K562 (cell line): Measurements from ENCODE around the gene COQ5. TPM values are rescaled to one million over a fixed set of nuclear protein-coding genes. Genes with fewer than 3 reads are reported as not detected.

Experiments
- FOXJ3 ChIP-seq: sonication (generic); formaldehyde crosslinking; IDR thresholded peaks from 2 replicates; pipeline ENCODE4 v1.4.0; 2020; ENCODE audit warnings: mild to moderate bottlenecking, missing genetic modification reagents
- GATAD2A ChIP-seq: fragments of 450-650 bp; IDR thresholded peaks from 2 replicates; pipeline ENCODE4 v1.6.1; 2017
- GTF2A2 ChIP-seq: IDR thresholded peaks from 2 replicates; pipeline ENCODE4 v1.6.1; 2016; ENCODE audit warnings: mild to moderate bottlenecking, missing genetic modification characterization, missing compliant biosample characterization
- KAT7 ChIP-seq: sonication (generic); formaldehyde crosslinking; IDR thresholded peaks from 2 replicates; pipeline ENCODE4 v1.8.0; 2022; ENCODE audit warnings: missing genetic modification reagents, mild to moderate bottlenecking, borderline replicate concordance
- MED1 ChIP-seq: sonication (generic); formaldehyde crosslinking; IDR thresholded peaks from 2 replicates; pipeline ENCODE4 v1.8.1; 2023; ENCODE audit warnings: missing genetic modification reagents, borderline replicate concordance
- PREB ChIP-seq: sonication (generic); formaldehyde crosslinking; IDR thresholded peaks from 2 replicates; pipeline ENCODE4 v1.8.1; 2023; ENCODE audit warnings: mild to moderate bottlenecking, missing genetic modification reagents
- SIN3B ChIP-seq: fragments of 450-650 bp; IDR thresholded peaks from 2 replicates; pipeline ENCODE4 v1.6.1; 2017; ENCODE audit warnings: low read depth, mild to moderate bottlenecking, moderate library complexity
- SLC30A9 ChIP-seq: fragments of 250-450 bp; sonication (Bioruptor Pico); IDR thresholded peaks from 2 replicates; pipeline ENCODE4 v1.8.0; 2022; ENCODE audit warnings: mild to moderate bottlenecking, moderate library complexity
- SMAD2 ChIP-seq: fragments of 150-350 bp; IDR thresholded peaks from 2 replicates; pipeline ENCODE4 v1.6.1; 2014; ENCODE audit warnings: low read depth, mild to moderate bottlenecking, low read length
- TCF15 ChIP-seq: fragments of 250-450 bp; sonication (Bioruptor Pico); IDR thresholded peaks from 2 replicates; pipeline ENCODE4 v1.8.0; 2022; ENCODE audit warnings: moderate library complexity, mild to moderate bottlenecking, inconsistent platforms
- THRAP3 ChIP-seq: fragments of 450-650 bp; IDR thresholded peaks from 2 replicates; pipeline ENCODE4 v1.6.1; 2016; ENCODE audit warnings: mild to moderate bottlenecking, inconsistent platforms, borderline replicate concordance
- ZC3H8 ChIP-seq: fragments of 450-650 bp; IDR thresholded peaks from 2 replicates; pipeline ENCODE4 v1.6.1; 2017
- ZFP36 ChIP-seq: fragments of 150-350 bp; IDR thresholded peaks from 2 replicates; pipeline ENCODE4 v1.6.1; 2018; ENCODE audit warnings: low read length, low read depth; ENCODE audit not compliant: partially characterized antibody
- ZNF12 ChIP-seq: sonication (generic); formaldehyde crosslinking; IDR thresholded peaks from 2 replicates; pipeline ENCODE4 v1.4.0; 2020; ENCODE audit warnings: mild to moderate bottlenecking, missing genetic modification reagents
- ZNF121 ChIP-seq: sonication (generic); formaldehyde crosslinking; conservative IDR thresholded peaks from 2 replicates; pipeline ENCODE4 v1.8.0; 2022; ENCODE audit warnings: missing genetic modification reagents
- ZNF124 ChIP-seq: sonication (generic); formaldehyde crosslinking; IDR thresholded peaks from 2 replicates; pipeline ENCODE4 v1.8.1; 2022; ENCODE audit warnings: missing genetic modification reagents
- ZNF140 ChIP-seq: fragments of 250-450 bp; sonication (Bioruptor Pico); IDR thresholded peaks from 2 replicates; pipeline ENCODE4 v1.8.0; 2021; ENCODE audit warnings: moderate library complexity, mild to moderate bottlenecking, inconsistent platforms
- ZNF395 ChIP-seq: fragments of 200-800 bp; sonication (Bioruptor generic); IDR thresholded peaks from 2 replicates; pipeline ENCODE4 v1.6.1; 2017; ENCODE audit warnings: missing genetic modification characterization, missing compliant biosample characterization
- ZNF445 ChIP-seq: fragments of 250-450 bp; sonication (Bioruptor Pico); IDR thresholded peaks from 2 replicates; pipeline ENCODE4 v1.4.0; 2020; ENCODE audit warnings: low read depth, mild to moderate bottlenecking, moderate library complexity
- ZNF518B ChIP-seq: fragments of 250-450 bp; sonication (Bioruptor Pico); IDR thresholded peaks from 2 replicates; pipeline ENCODE4 v1.5.0; 2021; ENCODE audit warnings: mild to moderate bottlenecking, moderate library complexity
- ZNF655 ChIP-seq: fragments of 250-450 bp; sonication (Bioruptor Pico); IDR thresholded peaks from 2 replicates; pipeline ENCODE4 v1.5.0; 2021
- ZNF717 ChIP-seq: fragments of 250-450 bp; sonication (Bioruptor Pico); IDR thresholded peaks from 2 replicates; pipeline ENCODE4 v1.5.0; 2021
- polyA plus RNA-seq, 8 experiments: library from polyadenylated mRNA; depleted of rRNA in 4 of 8; stranded (reverse) in 5 of 8; unstranded in 3 of 8; fragments of >200 nt; fragmentation: Nextera tagmentation in 2 of 8; fragmentation: Illumina TruSeq in 1 of 8; extraction: Ambion mirVana in 2 of 8; extraction: Trizol in 1 of 8; gene quantifications; 2 replicates each; pipeline versions ENCODE4 v1.2.1 to v1.2.3, GENCODE V29; 2011 to 2014; ENCODE audit warnings: inconsistent platforms in 1 of 8, missing spikeins in 1 of 8
- total RNA-seq, 7 experiments: library from RNA; depleted of rRNA in 6 of 7; stranded (reverse); fragments of >200 nt in 6 of 7; fragmentation: Illumina TruSeq in 2 of 7; extraction: Trizol in 2 of 7; gene quantifications; 2 replicates each; pipeline versions ENCODE4 v1.2.1 to v1.2.3, GENCODE V29; 2011 to 2021; ENCODE audit warnings: low replicate concordance in 1 of 7

COQ5 gene
- total and polyA plus RNA-seq, 9 of the 15 experiments (the other 6 are each of a cell fraction or from before 2014, with no cell fraction given): 19.2 to 59.7 (median 30.4) TPM

GRCh38 chr12:120469450-120470149 lies 59.4 kb downstream of the COQ5 start, which contains the start of gene SRSF9 (continued):
- TF ChIP-seq ZFP36 (no peak), ZNF445 (CRISPR knock-in tag) (no peak), KAT7 (peak; percentile 61; the same call in 1 of the 2 replicates), PREB (CRISPR knock-in tag) (no peak), ZNF140 (CRISPR knock-in tag) (no peak), ZNF655 (CRISPR knock-in tag) (no peak), SIN3B (peak; percentile 71), ZC3H8 (no peak), ZNF124 (no peak), ZNF12 (no peak), SMAD2 (no peak), TCF15 (CRISPR knock-in tag) (no peak), ZNF121 (CRISPR knock-in tag) (no peak), THRAP3 (no peak), ZNF518B (CRISPR knock-in tag) (no peak), ZNF717 (CRISPR knock-in tag) (no peak), SLC30A9 (CRISPR knock-in tag) (no peak), GATAD2A (no peak), FOXJ3 (CRISPR knock-in tag) (no peak), ZNF395 (CRISPR knock-in tag) (peak; percentile 60; the same call in 1 of the 2 replicates), MED1 (no peak), GTF2A2 (tag) (no peak)
